A549 (cell line): ENCODE measurements around the gene CSAG1.
"Not testable (repeated sequence)": the region's sequence is repeated elsewhere in the genome, so short reads cannot be mapped to it uniquely, and the experiment has no call there.

Source experiments
- EP300 ChIP-seq, 2 experiments: fragments of >200 bp; sonication (Bioruptor Twin); formaldehyde crosslinking; IDR thresholded peaks; 2 replicates in 1 of 2; 3 replicates in 1 of 2; pipeline ENCODE4 v1.6.1; 2016 to 2017
- ESRRA ChIP-seq: fragments of 150-350 bp; IDR thresholded peaks from 2 replicates; pipeline ENCODE4 v1.6.1; 2014; ENCODE audit warnings: mild to moderate bottlenecking, low read length, borderline replicate concordance
- FOSL2 ChIP-seq, 2 experiments: fragments of 450-650 bp in 1 of 2; fragments of >200 bp in 1 of 2; sonication (Bioruptor Twin) in 1 of 2; formaldehyde crosslinking; IDR thresholded peaks; 2 replicates each; pipeline versions ENCODE4 v1.5.0 to v1.6.1; 2016 to 2020; ENCODE audit warnings: mild to moderate bottlenecking in 1 of 2, moderate library complexity in 1 of 2
- GATA3 ChIP-seq: IDR thresholded peaks from 2 replicates; pipeline ENCODE4 v1.6.1; 2012; ENCODE audit warnings: borderline replicate concordance
- KDM5A ChIP-seq: fragments of 200-600 bp; sonication (generic); IDR thresholded peaks from 2 replicates; pipeline ENCODE4 v1.6.1; 2016; ENCODE audit warnings: antibody characterized with exemption, mild to moderate bottlenecking
- RAD21 ChIP-seq, 2 experiments: fragments of >200 bp in 1 of 2; sonication (Bioruptor Twin) in 1 of 2; formaldehyde crosslinking in 1 of 2; IDR thresholded peaks in 1 of 2; conservative IDR thresholded peaks in 1 of 2; 2 replicates in 1 of 2; 3 replicates in 1 of 2; pipeline ENCODE4 v1.6.1; 2012 to 2018; ENCODE audit warnings: inconsistent platforms in 1 of 2
- SMC3 ChIP-seq: fragments of >200 bp; sonication (Bioruptor Twin); formaldehyde crosslinking; IDR thresholded peaks from 3 replicates; pipeline ENCODE4 v1.6.1; 2018; ENCODE audit warnings: inconsistent platforms
- ZFP36 ChIP-seq: fragments of 450-650 bp; IDR thresholded peaks from 2 replicates; pipeline ENCODE4 v1.6.1; 2014; ENCODE audit warnings: borderline replicate concordance; ENCODE audit not compliant: partially characterized antibody
- TF ChIP-seq, protein P1 (sequence below): fragments of 200-600 bp; sonication (generic); IDR thresholded peaks from 2 replicates; pipeline ENCODE4 v1.6.1; 2016; ENCODE audit warnings: antibody characterized with exemption, mild to moderate bottlenecking, moderate library complexity
- TF ChIP-seq, protein P2 (sequence below): fragments of >200 bp; sonication (Bioruptor Twin); formaldehyde crosslinking; IDR thresholded peaks from 3 replicates; pipeline ENCODE4 v1.5.1; 2016
- TF ChIP-seq, protein P3 (sequence below): IDR thresholded peaks from 2 replicates; pipeline ENCODE4 v1.6.1; 2012
- TF ChIP-seq, protein P4 (sequence below): fragments of >200 bp; sonication (Bioruptor Twin); formaldehyde crosslinking; IDR thresholded peaks from 3 replicates; pipeline ENCODE4 v1.6.1; 2016

DNA sequence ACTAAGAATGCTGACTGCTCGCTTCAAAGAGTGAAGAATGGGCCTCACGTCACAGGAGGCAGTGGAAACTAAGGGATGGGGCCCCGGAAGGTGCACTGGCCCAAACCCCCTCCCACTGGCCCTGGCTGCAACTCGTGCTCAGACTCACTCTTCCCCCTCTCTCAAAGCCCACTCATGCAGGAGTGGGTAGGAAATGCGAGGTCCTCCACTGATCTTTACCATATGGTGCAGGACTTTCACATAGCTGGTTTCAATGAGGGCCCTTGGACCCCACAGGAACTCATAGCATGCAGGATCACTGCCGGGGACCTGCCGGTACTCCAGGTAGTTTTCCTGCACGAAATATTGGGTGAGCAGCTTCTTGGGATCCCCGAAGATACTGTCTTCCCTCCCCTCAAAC is 33.0 kb upstream of the CSAG1 start:
- TF ChIP-seq RAD21 (conservative IDR thresholded peaks at IDR 0.05 in 1 of 2, IDR thresholded peaks at IDR 0.05 in 1 of 2); FOSL2 (IDR thresholded peaks at IDR 0.05); FOSL2 (CRISPR knock-in tag; IDR thresholded peaks at IDR 0.05); GATA3; ZFP36; ESRRA; SMC3; KDM5A; EP300 (IDR thresholded peaks at IDR 0.05): not testable (repeated sequence)
- TF ChIP-seq, protein P1, sequence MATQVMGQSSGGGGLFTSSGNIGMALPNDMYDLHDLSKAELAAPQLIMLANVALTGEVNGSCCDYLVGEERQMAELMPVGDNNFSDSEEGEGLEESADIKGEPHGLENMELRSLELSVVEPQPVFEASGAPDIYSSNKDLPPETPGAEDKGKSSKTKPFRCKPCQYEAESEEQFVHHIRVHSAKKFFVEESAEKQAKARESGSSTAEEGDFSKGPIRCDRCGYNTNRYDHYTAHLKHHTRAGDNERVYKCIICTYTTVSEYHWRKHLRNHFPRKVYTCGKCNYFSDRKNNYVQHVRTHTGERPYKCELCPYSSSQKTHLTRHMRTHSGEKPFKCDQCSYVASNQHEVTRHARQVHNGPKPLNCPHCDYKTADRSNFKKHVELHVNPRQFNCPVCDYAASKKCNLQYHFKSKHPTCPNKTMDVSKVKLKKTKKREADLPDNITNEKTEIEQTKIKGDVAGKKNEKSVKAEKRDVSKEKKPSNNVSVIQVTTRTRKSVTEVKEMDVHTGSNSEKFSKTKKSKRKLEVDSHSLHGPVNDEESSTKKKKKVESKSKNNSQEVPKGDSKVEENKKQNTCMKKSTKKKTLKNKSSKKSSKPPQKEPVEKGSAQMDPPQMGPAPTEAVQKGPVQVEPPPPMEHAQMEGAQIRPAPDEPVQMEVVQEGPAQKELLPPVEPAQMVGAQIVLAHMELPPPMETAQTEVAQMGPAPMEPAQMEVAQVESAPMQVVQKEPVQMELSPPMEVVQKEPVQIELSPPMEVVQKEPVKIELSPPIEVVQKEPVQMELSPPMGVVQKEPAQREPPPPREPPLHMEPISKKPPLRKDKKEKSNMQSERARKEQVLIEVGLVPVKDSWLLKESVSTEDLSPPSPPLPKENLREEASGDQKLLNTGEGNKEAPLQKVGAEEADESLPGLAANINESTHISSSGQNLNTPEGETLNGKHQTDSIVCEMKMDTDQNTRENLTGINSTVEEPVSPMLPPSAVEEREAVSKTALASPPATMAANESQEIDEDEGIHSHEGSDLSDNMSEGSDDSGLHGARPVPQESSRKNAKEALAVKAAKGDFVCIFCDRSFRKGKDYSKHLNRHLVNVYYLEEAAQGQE: not testable (repeated sequence)
- TF ChIP-seq, protein P2, sequence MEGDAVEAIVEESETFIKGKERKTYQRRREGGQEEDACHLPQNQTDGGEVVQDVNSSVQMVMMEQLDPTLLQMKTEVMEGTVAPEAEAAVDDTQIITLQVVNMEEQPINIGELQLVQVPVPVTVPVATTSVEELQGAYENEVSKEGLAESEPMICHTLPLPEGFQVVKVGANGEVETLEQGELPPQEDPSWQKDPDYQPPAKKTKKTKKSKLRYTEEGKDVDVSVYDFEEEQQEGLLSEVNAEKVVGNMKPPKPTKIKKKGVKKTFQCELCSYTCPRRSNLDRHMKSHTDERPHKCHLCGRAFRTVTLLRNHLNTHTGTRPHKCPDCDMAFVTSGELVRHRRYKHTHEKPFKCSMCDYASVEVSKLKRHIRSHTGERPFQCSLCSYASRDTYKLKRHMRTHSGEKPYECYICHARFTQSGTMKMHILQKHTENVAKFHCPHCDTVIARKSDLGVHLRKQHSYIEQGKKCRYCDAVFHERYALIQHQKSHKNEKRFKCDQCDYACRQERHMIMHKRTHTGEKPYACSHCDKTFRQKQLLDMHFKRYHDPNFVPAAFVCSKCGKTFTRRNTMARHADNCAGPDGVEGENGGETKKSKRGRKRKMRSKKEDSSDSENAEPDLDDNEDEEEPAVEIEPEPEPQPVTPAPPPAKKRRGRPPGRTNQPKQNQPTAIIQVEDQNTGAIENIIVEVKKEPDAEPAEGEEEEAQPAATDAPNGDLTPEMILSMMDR: not testable (repeated sequence)
- TF ChIP-seq, protein P3, sequence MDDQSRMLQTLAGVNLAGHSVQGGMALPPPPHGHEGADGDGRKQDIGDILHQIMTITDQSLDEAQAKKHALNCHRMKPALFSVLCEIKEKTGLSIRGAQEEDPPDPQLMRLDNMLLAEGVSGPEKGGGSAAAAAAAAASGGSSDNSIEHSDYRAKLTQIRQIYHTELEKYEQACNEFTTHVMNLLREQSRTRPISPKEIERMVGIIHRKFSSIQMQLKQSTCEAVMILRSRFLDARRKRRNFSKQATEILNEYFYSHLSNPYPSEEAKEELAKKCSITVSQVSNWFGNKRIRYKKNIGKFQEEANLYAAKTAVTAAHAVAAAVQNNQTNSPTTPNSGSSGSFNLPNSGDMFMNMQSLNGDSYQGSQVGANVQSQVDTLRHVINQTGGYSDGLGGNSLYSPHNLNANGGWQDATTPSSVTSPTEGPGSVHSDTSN: not testable (repeated sequence)
- TF ChIP-seq, protein P4, sequence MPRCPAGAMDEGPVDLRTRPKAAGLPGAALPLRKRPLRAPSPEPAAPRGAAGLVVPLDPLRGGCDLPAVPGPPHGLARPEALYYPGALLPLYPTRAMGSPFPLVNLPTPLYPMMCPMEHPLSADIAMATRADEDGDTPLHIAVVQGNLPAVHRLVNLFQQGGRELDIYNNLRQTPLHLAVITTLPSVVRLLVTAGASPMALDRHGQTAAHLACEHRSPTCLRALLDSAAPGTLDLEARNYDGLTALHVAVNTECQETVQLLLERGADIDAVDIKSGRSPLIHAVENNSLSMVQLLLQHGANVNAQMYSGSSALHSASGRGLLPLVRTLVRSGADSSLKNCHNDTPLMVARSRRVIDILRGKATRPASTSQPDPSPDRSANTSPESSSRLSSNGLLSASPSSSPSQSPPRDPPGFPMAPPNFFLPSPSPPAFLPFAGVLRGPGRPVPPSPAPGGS: not testable (repeated sequence)
